Measurements from ENCODE around the gene KDM7A.

KDM7A gene

DNA sequence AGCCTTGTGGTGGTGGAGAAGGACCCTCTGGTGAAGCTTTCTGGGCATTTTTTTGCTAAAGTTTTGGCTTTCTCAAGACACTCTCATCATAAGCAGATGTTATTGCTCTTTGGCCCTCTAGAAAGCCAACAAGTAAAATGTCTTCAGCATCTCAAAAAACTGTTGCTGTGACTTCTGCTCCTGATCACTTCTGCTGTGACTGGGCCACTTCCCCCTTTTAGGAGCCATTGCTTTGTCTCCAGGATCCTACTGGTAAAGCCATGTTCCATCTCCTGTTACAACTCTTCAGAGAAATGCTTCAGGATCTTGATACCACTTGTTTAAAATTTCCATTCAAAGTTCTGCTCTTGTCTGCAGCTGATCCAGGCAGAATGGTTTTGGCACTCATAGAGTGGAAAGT lies 125.0 kb downstream of the KDM7A start:
- DNase-seq: no peak

DNA sequence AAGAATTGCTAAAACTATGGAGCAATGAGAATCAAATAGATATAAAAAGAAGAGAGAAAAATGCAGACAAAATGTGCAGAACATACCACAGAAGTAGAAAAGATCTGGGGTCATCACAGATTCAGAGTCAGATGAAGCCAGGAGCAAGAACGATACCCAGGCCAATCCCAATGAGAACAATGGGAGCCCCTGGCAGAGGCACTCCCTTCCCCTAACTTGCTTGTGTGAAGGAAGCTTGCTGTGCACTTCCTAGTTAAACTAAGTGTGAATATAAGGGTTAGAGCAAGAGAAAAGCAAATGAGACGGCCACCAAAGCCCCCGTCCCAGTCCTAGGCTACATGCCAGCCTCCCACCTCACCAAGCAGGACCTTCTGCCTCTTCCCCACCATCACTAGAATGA lies 126.7 kb downstream of the KDM7A start:
- no peak for DNase-seq

DNA sequence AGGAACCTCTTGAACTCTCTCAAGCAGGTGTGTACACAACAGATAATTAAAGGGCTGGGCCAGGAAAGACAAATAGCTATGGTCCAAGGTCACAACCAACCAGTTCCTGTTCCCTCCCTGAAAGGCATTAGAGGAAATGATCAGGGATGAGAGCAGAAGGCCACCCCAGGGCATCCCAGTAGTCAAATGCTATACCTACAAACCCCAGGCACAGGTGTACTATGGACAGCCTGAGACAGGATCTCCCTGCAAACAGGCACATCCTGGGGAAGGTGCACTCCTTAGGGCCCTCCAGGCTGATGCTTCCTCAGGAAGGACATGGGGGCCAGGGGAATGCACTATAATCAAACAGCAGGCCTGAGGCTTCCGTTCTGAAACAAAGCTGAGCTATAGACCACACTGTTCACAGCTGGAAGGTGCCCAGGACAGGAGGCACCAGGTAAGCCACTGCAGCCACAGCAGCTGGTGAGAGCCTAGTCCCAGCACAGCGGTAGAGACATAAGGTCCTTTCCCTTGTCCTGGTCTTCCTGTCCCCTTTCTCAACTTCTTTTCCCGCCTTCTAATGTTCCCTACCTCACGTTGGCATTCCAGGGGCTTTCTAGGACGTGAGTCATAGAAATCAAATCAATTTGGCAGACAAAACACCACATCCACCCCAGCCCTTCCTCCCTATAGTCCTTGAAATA lies 127.3 kb downstream of the KDM7A start:
- DNase-seq: no peak

DNA sequence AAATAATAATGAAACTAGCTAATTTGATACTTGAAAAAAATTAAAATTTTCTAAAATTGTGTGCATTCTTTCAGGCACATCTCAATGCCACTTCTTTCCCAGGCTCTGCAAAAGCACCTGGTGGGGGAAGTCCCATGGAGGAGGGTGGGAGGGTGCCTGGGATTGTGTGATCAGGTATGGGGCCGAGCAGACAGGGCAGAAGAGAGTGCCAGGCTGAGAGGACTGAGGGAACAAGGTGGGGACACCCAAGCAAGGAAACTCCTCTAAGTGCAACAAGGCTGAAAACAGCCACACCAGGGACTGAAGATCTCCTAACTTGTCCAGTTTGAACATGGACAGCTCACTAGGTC lies 127.8 kb downstream of the KDM7A start:
- DNase-seq: no peak

DNA sequence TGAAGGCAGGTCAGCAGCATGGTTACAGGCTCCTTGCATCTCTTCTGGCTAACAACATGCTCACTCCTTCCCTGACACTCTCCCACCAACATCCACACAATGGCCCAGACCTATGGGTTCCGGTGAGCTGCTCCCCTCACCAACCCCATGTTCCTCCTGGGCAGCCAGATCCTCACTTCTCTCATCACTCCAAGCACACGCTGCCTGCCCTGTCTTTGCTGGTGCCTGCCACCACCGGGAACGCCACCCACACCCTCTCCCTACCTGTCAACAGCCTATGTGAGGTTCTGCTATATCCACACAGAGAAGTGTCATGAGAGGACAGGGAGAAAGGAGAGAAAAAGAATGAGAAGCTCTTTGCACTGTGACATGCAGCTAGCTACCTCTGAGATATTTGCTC lies 128.6 kb downstream of the KDM7A start:
- DNase-seq: no peak

DNA sequence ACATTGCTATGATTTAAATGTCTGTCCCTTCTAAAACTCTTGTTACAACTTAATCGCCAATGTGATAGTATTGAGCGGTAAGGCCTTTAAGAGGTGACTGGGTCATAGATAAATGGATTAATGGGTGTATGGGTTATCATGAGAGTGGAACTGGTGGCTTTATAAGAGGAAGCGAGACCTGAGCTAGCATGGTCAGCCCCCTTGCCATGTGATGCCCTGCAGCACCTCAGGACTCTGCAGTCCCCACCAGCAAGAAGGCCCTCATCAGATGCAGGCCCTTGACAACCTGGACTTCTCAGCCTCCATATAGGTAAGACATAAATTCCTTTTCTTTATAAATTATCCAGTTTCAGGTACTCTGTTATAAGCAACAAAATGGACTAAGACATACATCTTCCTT lies 129.6 kb downstream of the KDM7A start:
- no peak for DNase-seq

DNA sequence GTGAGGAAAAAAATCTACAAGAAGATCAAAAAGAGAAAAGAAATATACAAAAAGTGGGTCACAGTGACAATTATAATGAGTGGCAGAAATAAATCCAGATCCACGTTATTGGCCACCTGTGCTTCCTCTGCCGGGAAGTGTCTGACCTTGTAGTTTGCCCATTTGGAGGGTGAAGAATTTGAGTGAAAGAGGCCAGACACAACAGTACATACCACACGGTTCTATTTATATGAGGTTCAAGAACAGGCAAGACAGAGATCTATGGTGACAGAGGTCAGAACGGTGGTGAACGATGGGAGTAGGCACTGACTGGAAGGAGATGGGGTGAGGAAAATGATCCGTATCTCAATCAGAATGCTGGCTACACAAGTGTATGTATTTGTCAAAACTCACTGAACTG lies 131.1 kb downstream of the KDM7A start:
- DNase-seq: no peak

DNA sequence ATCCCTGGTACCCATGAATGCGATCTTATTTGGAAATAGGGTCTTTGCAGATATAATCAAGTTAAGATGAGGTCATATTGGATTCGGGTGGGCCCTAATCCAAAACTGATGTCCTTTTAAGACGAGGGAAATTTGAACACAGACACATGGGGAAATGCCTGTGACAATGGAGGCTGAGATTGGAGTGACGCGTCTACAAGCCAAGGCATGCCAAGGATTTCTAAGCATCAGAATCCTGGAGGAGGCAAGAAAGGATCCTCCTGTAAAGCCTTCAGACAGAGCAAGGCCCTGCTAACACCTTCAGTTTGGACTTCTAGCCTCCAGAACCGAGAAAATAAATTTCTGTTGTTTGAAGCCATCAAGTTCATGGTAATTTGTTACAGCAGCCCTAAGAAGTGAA lies 132.5 kb downstream of the KDM7A start:
- no peak for DNase-seq

DNA sequence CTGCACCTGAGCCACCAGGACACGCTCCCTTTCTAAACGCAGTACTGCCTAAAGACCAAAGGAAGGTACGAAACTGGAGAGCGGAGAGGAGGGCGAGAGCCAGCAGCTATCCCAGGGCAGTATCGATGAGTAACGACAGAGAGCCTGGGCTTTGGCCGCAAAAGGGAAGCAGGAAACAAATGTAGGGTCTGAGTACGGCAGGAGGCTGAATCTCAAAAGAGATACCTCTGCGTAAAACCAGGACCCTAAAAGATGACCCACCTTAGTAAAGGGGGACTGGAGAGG lies 134.5 kb downstream of the KDM7A start:
- DNase-seq: no peak

DNA sequence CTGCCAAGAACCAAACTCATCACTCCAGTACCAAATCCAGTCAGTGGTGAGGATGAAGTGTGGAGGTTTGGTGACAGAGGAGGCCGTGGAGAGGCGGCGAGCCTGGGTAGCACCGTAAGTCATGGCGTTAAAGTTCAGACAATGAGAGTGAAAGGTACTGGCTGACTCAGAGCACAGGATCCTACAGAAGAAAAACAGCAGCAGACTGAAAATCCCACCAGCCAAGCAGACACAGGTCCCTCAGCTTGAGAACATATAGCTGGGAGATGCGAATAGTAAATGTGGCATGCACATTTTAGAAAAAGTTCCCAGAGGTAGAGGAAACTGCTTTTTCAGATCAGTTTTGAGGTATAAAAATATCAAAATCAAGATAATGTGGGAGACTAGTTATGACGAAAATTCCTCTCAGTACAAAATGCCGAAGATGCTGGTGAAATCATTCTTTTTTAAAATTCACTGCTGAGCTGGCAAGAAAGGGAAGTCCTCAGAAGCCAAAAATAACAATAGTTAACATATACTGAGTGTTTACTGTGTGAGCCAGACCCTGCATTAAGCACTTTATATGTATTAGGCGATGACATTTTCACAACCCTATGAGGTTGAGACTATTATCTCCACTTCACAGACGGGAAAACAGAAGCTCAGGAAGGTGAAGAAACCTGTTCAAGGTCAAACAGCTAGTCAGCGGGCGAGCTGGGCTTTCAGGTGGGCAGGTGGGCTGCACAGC lies 135.0 kb downstream of the KDM7A start:
- no peak for DNase-seq

DNA sequence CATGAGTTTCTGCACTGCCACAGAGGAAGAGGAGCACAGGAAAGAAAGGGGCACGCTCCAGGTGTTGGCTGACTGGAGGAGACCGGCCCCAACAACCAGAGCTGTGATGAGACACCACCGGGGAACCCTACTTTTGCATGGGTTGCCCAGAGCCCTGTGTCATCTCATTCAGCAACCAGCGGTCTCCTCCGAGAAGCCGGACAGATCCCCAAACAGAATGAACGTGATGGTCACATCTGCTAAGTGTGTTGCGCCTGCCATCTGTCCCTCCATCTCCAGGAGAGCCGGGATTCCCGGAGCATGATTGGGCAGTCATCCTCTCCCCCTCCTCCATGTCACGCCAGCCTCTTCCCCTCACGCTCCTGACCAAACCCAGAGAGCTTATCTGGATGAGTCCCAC lies 136.9 kb downstream of the KDM7A start:
- no peak for DNase-seq

DNA sequence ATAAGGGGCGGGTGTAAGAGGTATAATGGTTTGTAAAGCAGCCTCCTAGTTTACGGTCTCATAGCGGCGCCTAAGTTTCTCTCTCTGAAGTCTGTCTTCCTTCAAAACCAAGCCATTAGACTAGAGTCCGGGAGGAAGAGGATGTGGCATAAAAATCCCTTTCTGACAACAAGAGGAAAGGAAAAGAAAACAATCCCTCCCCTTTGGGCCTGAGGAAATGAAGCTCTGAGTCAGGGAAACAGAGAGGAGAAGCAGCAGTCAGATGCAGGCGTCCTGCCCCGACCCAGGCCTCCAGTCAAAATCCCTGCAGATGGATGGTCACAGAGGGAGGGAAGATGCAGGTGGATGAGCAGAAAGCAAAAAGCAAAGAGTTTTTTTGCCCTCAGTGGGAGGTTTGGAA lies 137.7 kb downstream of the KDM7A start:
- no peak for DNase-seq

DNA sequence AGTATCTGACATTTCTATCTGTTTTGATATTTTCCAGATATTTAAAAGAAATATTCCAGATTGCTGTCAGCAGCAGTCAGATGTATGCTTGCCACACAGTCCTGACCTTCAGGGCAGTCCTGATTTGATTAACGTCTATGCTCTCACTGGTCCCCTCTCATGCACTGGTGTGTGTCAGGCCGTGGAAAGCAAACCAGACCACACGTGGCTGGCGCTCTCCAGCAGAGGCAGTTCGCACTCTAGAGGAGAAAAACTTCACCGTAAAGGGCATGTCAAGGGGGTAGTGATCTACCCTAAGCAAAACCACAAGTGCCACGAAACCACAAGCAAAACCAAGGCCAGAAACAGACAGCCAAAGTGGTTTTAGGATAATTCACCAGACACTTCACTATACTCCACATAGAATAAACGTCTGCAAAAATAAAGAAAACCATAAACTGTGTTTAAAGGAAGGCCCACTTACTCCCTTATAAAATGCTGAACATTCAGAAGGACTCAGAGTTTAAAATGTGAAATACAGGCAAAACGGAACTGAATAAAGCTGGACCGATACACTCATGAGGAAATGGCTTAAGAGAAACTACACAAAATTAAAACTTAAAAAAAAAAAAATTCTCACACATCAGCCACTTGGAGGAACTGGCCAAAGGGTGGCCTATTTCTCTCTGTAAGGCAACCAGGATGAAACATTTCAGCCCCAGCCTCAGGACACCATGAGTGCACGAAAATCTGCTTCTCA lies 140.4 kb downstream of the KDM7A start:
- peak; percentile 24 for DNase-seq

DNA sequence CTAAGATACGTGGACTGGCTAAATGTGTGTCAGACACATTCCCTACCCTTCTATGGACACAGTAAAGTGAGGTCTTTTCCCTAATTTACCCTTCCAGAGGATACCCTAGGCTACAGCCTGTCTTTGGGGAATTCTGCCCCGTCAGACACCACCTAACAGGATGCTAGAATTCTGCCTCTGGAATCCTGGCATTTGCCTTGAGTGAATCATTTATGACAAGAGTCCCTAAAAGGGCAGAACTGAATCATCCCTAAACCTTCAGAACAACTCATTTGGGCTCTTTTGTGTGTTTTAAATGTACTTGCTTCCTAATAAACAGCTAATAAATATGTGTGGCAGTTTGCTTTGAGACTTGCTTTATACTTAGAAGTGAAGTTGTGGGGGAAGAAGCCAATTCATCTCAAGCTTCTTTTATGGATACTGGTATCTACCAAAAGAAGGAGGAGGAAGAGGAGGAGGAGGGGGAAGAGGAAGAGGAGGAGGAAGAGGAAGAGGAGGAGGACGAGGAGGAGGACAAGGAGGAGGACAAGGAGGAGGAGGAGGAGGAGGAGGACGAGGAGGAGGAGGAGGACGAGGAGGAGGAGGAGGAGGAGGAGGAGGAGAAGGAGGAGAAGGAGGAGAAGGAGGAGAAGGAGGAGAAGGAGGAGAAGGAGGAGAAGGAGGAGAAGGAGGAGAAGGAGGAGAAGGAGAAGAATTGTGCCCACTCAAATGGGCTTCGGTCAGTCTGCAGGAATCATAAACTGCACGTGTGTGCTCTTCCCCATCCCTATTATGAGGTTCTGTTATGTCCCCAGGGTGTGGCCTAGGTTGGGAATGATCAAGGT lies 141.2 kb downstream of the KDM7A start:
- no peak for DNase-seq
